ENCODE data around the gene GPR87.

Gene GPR87

DNA sequence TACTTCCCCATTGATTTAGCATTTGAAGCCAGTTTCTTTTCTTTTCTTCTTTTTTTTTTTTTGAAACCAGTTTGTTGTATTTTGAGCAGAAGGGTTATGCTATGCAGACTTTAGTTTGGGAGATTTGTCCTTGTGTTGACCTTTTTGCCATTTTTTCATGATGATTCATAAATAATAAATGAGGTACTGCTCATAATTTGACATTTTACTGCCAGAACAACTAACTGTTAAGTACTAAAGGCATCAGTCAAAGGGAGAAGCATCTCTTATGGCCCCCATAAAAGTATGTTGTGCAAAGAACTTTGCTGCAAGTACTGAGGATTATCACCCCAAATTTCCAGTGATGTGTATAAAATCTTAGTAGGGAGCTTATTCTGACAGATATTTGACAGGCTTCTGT lies 1.7 kb upstream of the GPR87 start:
- TF ChIP-seq POLR2A (IDR thresholded peaks at IDR 0.05; ENCODE audit: extremely low read depth, insufficient read length) (no peak), MYC (IDR thresholded peaks at IDR 0.05; ENCODE audit: low read depth, low read length) (no peak)
- TF ChIP-seq, protein P1, sequence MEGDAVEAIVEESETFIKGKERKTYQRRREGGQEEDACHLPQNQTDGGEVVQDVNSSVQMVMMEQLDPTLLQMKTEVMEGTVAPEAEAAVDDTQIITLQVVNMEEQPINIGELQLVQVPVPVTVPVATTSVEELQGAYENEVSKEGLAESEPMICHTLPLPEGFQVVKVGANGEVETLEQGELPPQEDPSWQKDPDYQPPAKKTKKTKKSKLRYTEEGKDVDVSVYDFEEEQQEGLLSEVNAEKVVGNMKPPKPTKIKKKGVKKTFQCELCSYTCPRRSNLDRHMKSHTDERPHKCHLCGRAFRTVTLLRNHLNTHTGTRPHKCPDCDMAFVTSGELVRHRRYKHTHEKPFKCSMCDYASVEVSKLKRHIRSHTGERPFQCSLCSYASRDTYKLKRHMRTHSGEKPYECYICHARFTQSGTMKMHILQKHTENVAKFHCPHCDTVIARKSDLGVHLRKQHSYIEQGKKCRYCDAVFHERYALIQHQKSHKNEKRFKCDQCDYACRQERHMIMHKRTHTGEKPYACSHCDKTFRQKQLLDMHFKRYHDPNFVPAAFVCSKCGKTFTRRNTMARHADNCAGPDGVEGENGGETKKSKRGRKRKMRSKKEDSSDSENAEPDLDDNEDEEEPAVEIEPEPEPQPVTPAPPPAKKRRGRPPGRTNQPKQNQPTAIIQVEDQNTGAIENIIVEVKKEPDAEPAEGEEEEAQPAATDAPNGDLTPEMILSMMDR (IDR thresholded peaks at IDR 0.05; ENCODE audit: low read depth, low read length): no peak
- TF ChIP-seq, protein P2, sequence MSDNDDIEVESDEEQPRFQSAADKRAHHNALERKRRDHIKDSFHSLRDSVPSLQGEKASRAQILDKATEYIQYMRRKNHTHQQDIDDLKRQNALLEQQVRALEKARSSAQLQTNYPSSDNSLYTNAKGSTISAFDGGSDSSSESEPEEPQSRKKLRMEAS (IDR thresholded peaks at IDR 0.05; ENCODE audit: low read depth, low read length): no peak
- no peak for DNase-seq (ENCODE audit: low read depth)
- H3K4me3 ChIP-seq (ENCODE audit: low read depth, low read length): no peak overlapping the region

DNA sequence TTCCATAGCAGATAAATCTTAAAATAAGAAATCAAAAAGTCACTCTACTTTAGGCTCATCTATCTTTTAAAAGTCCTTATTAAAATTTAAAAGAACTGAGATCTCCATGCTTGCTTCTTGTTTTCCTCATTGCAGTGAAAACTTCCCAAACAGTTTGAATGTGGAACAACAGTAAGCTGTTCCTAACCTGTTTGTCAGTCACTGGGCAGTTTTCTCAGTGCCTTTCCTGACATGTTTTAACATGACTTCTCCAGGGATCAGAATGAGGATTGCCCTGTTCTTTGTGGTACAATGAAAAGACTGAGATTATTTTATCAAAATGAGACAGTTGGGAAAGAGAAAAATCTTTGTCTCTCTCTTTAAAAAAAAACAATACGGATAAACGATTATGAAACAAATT lies 774 bp downstream of the GPR87 start:
- no peak overlapping the region for H3K4me3 ChIP-seq (ENCODE audit: low read depth, low read length)
- TF ChIP-seq, protein P1 (IDR thresholded peaks at IDR 0.05; ENCODE audit: low read depth, low read length): no peak
- TF ChIP-seq MYC (IDR thresholded peaks at IDR 0.05; ENCODE audit: low read depth, low read length): no peak
- no peak for TF ChIP-seq POLR2A (IDR thresholded peaks at IDR 0.05; ENCODE audit: extremely low read depth, insufficient read length)
- TF ChIP-seq, protein P2 (IDR thresholded peaks at IDR 0.05; ENCODE audit: low read depth, low read length): no peak

DNA sequence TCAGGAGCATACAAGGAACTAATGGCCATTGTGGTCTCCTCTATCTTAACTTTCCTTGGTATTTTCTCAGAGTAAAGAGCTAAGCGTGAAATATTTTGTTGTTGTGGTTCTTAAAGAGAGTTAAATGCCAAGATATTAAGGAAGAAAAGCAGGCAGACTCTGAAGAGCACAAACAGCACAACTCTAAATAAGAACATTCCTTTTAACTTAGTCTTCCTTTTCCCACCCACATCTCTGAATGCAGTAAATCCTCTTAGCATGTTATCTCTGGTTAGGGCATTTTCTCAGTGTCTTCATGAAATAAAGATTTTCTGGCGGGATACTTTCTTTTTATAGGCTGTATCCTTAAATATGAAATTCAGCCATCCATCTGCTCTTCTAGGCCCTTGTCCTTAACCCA lies 1.5 kb downstream of the GPR87 start:
- TF ChIP-seq POLR2A (IDR thresholded peaks at IDR 0.05; ENCODE audit: extremely low read depth, insufficient read length): no peak
- TF ChIP-seq, protein P1 (IDR thresholded peaks at IDR 0.05; ENCODE audit: low read depth, low read length): no peak
- TF ChIP-seq, protein P2 (IDR thresholded peaks at IDR 0.05; ENCODE audit: low read depth, low read length): no peak
- no peak for TF ChIP-seq MYC (IDR thresholded peaks at IDR 0.05; ENCODE audit: low read depth, low read length)
- H3K4me3 ChIP-seq (ENCODE audit: low read depth, low read length): no peak overlapping the region
- no peak for DNase-seq (ENCODE audit: low read depth)

More for the DNA sequence above, 774 bp downstream of the GPR87 start:
- DNase-seq (ENCODE audit: low read depth): no peak

DNA sequence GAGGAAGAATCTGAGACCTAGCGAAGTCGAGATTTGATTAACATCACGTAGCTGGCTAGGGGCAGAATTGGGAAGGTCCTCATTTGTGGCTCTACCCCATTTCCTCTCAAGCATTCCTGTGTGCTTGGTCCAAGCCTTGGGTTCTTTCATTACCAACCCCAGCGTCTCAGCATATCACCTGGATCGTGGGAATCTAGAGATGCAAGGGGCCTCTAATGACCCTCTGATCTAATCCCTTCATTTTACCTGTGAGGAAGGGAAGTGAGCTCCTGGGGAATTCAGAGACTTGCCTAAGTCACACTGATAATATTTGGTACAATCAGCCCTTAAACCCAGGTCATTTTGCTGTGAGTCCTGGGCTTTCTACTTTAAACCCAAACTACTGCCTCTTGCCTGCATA lies 2.0 kb downstream of the GPR87 start:
- TF ChIP-seq, protein P1 (IDR thresholded peaks at IDR 0.05; ENCODE audit: low read depth, low read length): no peak
- H3K4me3 ChIP-seq (ENCODE audit: low read depth, low read length): no peak overlapping the region
- no peak for DNase-seq (ENCODE audit: low read depth)

DNA sequence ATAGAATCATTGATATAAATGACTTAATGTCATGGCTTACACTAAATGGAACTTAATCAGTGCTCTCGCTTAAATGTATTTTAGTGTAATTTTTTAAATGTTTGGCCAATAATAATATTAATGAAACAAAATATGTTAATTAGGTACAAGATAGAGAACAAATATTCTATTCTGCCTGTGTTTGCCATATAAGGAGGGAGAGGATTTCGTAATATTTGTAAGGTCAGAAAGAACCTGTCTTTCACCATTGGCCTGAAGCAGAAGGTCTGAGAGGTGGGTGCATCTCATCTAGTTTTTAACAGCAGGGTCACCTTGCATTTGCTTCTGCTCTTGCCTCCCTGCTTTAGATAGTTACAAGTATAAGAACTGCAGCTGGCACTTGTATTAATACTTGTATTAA lies 2.5 kb downstream of the GPR87 start:
- TF ChIP-seq, protein P1 (IDR thresholded peaks at IDR 0.05; ENCODE audit: low read depth, low read length): no peak
- TF ChIP-seq, protein P2 (IDR thresholded peaks at IDR 0.05; ENCODE audit: low read depth, low read length): no peak
- TF ChIP-seq POLR2A (IDR thresholded peaks at IDR 0.05; ENCODE audit: extremely low read depth, insufficient read length) (no peak), MYC (IDR thresholded peaks at IDR 0.05; ENCODE audit: low read depth, low read length) (no peak)

DNA sequence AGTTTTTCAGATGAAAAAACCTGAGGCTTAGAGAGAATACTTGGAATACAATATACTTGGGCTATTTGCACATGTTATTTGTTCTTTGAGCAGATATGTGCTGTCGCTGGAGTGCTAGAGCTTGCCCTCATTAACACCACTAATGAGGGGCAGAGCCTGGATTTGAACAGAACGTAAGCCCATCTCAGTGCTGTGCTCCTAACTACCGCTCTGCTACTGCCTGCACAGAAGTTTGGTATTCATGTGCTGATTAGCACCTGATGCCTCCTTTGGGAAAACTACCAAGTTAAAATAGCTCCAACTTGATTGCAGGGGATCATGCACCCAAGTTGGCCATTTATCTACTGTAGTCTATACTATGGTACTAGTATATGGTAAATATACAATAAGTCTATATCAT lies 3.6 kb downstream of the GPR87 start:
- H3K4me3 ChIP-seq (ENCODE audit: low read depth, low read length): no peak overlapping the region
- no peak for TF ChIP-seq MYC (IDR thresholded peaks at IDR 0.05; ENCODE audit: low read depth, low read length)
- TF ChIP-seq, protein P2 (IDR thresholded peaks at IDR 0.05; ENCODE audit: low read depth, low read length): no peak
- TF ChIP-seq, protein P1 (IDR thresholded peaks at IDR 0.05; ENCODE audit: low read depth, low read length): no peak
- TF ChIP-seq POLR2A (IDR thresholded peaks at IDR 0.05; ENCODE audit: extremely low read depth, insufficient read length): no peak
- DNase-seq (ENCODE audit: low read depth): no peak

More for the DNA sequence above, 2.5 kb downstream of the GPR87 start:
- H3K4me3 ChIP-seq (ENCODE audit: low read depth, low read length): no peak overlapping the region
- DNase-seq (ENCODE audit: low read depth): no peak

Data from NB4 (cell line).